Upper lobe of left lung (tissue), 6 donors: ENCODE results near the gene NDEL1. TPM values are rescaled to one million over a fixed set of nuclear protein-coding genes. Genes with fewer than 3 reads are reported as not detected.

Source experiments
- ATAC-seq, 2 donors: fragments of 200-7000 bp; cut with Tn5 transposase; one replicate each; pipeline ENCODE4 v1.9.1; 2022; ENCODE audit warnings: mild to moderate bottlenecking in 2 of 2, moderate library complexity in 2 of 2; ENCODE audit not compliant: low FRiP score in 2 of 2
- DNase-seq, 2 donors: peaks; one replicate each; pipeline ENCODE4 v3.0.0-alpha.2; 2019 to 2020
- H3K27ac ChIP-seq, 4 donors: fragments of 200-600 bp; sonication (generic); one replicate each; pipeline ENCODE4 v1.5.1; 2016 to 2019
- H3K27me3 ChIP-seq, 4 donors: fragments of 200-600 bp; sonication (generic); one replicate each; pipeline ENCODE4 v1.5.1; 2017 to 2019
- H3K36me3 ChIP-seq, 4 donors: fragments of 200-600 bp; sonication (generic); one replicate each; pipeline ENCODE4 v1.5.1; 2016 to 2019
- H3K4me1 ChIP-seq, 4 donors: fragments of 200-600 bp; sonication (generic); one replicate each; pipeline ENCODE4 v1.5.1; 2018 to 2019
- H3K4me3 ChIP-seq, 4 donors: fragments of 200-600 bp; sonication (generic); one replicate each; pipeline ENCODE4 v1.5.1; 2017 to 2019; ENCODE audit warnings: mild to moderate bottlenecking in 2 of 4, moderate library complexity in 1 of 4
- H3K9me3 ChIP-seq, 4 donors: fragments of 200-600 bp; sonication (generic); one replicate each; pipeline ENCODE4 v1.5.1; 2018 to 2019
- CTCF ChIP-seq, 6 experiments: fragments of 450-650 bp in 4 of 6; fragments of 200-600 bp in 2 of 6; sonication (generic) in 2 of 6; IDR thresholded peaks; one replicate each; pipeline ENCODE4 v1.5.1; 2016 to 2019; ENCODE audit warnings: antibody characterized with exemption in 6 of 6
- EP300 ChIP-seq, 4 donors: sonication (generic); formaldehyde crosslinking; IDR thresholded peaks; one replicate each; pipeline ENCODE4 v1.5.1; 2017; ENCODE audit warnings: antibody characterized with exemption in 4 of 4, control low read depth in 2 of 4
- POLR2A ChIP-seq, 4 donors: fragments of 450-650 bp; IDR thresholded peaks; one replicate each; pipeline ENCODE4 v1.5.1; 2016 to 2017; ENCODE audit warnings: antibody characterized with exemption in 4 of 4, mild to moderate bottlenecking in 2 of 4
- POLR2AphosphoS5 ChIP-seq, 2 donors: sonication (generic); formaldehyde crosslinking; IDR thresholded peaks; one replicate each; pipeline ENCODE4 v1.5.1; 2017; ENCODE audit warnings: antibody characterized with exemption in 2 of 2
- WGBS, 2 donors: methylation state at CpG; one replicate each; pipeline ENCODE4 v1.1.5; 2017 to 2018; 5-methylcytosine and 5-hydroxymethylcytosine counted together
- total RNA-seq, 6 donors: library from RNA; depleted of rRNA in 4 of 6; stranded (reverse); fragments of >200 nt in 4 of 6; gene quantifications; one replicate each; pipeline versions ENCODE4 v1.1.0 to v1.2.1, GENCODE V29; 2016 to 2021
- donor health status: DM: no; HTN: no; CAD: no; lungs with moderate emphysema.
- donor health status: DM: no; HTN: yes; CAD: no; lungs with severe emphysema.

Gene NDEL1
- total RNA-seq, 6 donors from 2014 or later: 62.3 to 138 (median 85.4) TPM

GRCh38 chr17:8464941-8465340, 29.3 kb downstream of the NDEL1 start:
- H3K27me3 ChIP-seq: no peaks in the 10 kb centered on the region
- no peak for DNase-seq
- no peak overlapping the region for H3K27ac ChIP-seq
- WGBS, 2 donors: 0 to 52% methylated on average over 1 to 4 of the region's 4 CpGs
- H3K36me3 ChIP-seq: peaks cover 34 to 86% (median 72%) of the 10 kb centered on the region in 4 donors
- TF ChIP-seq CTCF (IDR thresholded peaks at IDR 0.05) (no peak), POLR2A (IDR thresholded peaks at IDR 0.05) (no peak), POLR2AphosphoS5 (IDR thresholded peaks at IDR 0.05) (no peak), EP300 (IDR thresholded peaks at IDR 0.05) (no peak)
- no peak overlapping the region for H3K4me3 ChIP-seq
- ATAC-seq: no peak
- no peaks in the 10 kb centered on the region for H3K9me3 ChIP-seq
- H3K4me1 ChIP-seq: peaks cover 7 to 38% (median 15%) of the 10 kb centered on the region in 4 donors

- H3K27ac ChIP-seq: no peak overlapping the region
- WGBS, 2 donors: 60 to 75% methylated on average over 8 of the region's 8 CpGs
- no peak overlapping the region for H3K4me3 ChIP-seq
Measured at GRCh38 chr17:8465356-8465755, 29.7 kb downstream of the NDEL1 start.

GRCh38 chr17:8465759-8466158, 30.1 kb downstream of the NDEL1 start:
- peaks cover 26 to 78% (median 64%) of the 10 kb centered on the region in 4 donors for H3K36me3 ChIP-seq
- 74 to 75% methylated on average over 8 to 12 of the region's 12 CpGs for WGBS, 2 donors
- H3K27me3 ChIP-seq: no peaks in the 10 kb centered on the region
- peak in 1 of 2 donors; percentile 59 for DNase-seq
- peaks cover 7 to 46% (median 20%) of the 10 kb centered on the region in 4 donors for H3K4me1 ChIP-seq
- no peak for TF ChIP-seq POLR2AphosphoS5 (IDR thresholded peaks at IDR 0.05)
- no peak for TF ChIP-seq EP300 (IDR thresholded peaks at IDR 0.05)
- no peak for TF ChIP-seq POLR2A (IDR thresholded peaks at IDR 0.05)
- no peak for TF ChIP-seq CTCF (IDR thresholded peaks at IDR 0.05)
- no peaks in the 10 kb centered on the region for H3K9me3 ChIP-seq
- no peak for ATAC-seq
- no peak overlapping the region for H3K4me3 ChIP-seq
- H3K27ac ChIP-seq: no peak overlapping the region

More at GRCh38 chr17:8465356-8465755, 29.7 kb downstream of the NDEL1 start:
- no peak for ATAC-seq
- Histone ChIP-seq H3K9me3 (no peaks in the 10 kb centered on the region), H3K4me1 (peaks cover 7 to 42% (median 18%) of the 10 kb centered on the region in 4 donors), H3K36me3 (peaks cover 30 to 82% (median 68%) of the 10 kb centered on the region in 4 donors), H3K27me3 (no peaks in the 10 kb centered on the region)
- TF ChIP-seq POLR2AphosphoS5 (IDR thresholded peaks at IDR 0.05): no peak
- TF ChIP-seq POLR2A (IDR thresholded peaks at IDR 0.05): no peak
- TF ChIP-seq EP300 (IDR thresholded peaks at IDR 0.05): no peak
- TF ChIP-seq CTCF (IDR thresholded peaks at IDR 0.05): no peak
- DNase-seq: no peak

- H3K4me1 ChIP-seq: peaks cover 7 to 47% (median 20%) of the 10 kb centered on the region in 4 donors
- no peak overlapping the region for H3K27ac ChIP-seq
Measured at GRCh38 chr17:8466456-8466855, 30.8 kb downstream of the NDEL1 start.

More at GRCh38 chr17:8466456-8466855, 30.8 kb downstream of the NDEL1 start:
- TF ChIP-seq EP300 (IDR thresholded peaks at IDR 0.05) (no peak), POLR2AphosphoS5 (IDR thresholded peaks at IDR 0.05) (no peak), CTCF (IDR thresholded peaks at IDR 0.05) (no peak), POLR2A (IDR thresholded peaks at IDR 0.05) (no peak)
- WGBS, 2 donors: 75 to 76% methylated on average over 3 of the region's 3 CpGs
- DNase-seq (no peak), ATAC-seq (no peak)
- Histone ChIP-seq H3K4me3 (no peak overlapping the region), H3K27me3 (no peaks in the 10 kb centered on the region), H3K36me3 (peaks cover 23 to 76% (median 59%) of the 10 kb centered on the region in 4 donors), H3K9me3 (no peaks in the 10 kb centered on the region)
